HG03432 (cell line): ENCODE results near the gene SMG6.
"Not testable (repeated sequence)": the region's sequence is repeated elsewhere in the genome, so short reads cannot be mapped to it uniquely, and the experiment has no call there.

ENCODE experiments used
- ATAC-seq: cut with Tn5 transposase; IDR thresholded peaks from one replicate; pipeline ENCODE4 v1.9.1; 2021; ENCODE audit warnings: mild to moderate bottlenecking, moderate library complexity; ENCODE audit not compliant: unreplicated experiment

The SMG6 gene

GRCh38 chr17:2207815-2208515, 95.6 kb downstream of the SMG6 start:
- no peak for ATAC-seq

DNA sequence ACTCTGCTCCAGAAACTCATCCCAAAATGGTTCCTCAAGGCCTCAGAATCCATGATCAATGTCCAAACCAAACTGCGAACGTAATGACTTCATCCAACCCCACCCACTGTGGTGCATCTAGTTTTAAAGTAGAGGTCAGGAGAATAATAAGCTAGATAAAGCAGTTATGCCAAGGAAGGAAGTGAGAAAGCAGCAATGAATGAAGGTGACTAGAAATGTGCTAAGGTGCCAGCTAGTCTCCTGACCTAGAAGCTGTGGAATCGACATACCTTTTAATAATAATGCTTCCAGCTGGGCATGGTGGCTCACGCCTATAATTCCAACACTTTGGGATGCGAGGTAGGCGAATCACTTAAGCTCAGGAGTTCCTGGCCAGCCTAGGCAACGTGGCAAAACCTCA, 99.2 kb downstream of the SMG6 start:
- ATAC-seq: no peak

- ATAC-seq: no peak
Observed at GRCh38 chr17:2203818-2204217, 99.8 kb downstream of the SMG6 start.

GRCh38 chr17:2202996-2203575, 100.5 kb downstream of the SMG6 start:
- no peak for ATAC-seq

DNA sequence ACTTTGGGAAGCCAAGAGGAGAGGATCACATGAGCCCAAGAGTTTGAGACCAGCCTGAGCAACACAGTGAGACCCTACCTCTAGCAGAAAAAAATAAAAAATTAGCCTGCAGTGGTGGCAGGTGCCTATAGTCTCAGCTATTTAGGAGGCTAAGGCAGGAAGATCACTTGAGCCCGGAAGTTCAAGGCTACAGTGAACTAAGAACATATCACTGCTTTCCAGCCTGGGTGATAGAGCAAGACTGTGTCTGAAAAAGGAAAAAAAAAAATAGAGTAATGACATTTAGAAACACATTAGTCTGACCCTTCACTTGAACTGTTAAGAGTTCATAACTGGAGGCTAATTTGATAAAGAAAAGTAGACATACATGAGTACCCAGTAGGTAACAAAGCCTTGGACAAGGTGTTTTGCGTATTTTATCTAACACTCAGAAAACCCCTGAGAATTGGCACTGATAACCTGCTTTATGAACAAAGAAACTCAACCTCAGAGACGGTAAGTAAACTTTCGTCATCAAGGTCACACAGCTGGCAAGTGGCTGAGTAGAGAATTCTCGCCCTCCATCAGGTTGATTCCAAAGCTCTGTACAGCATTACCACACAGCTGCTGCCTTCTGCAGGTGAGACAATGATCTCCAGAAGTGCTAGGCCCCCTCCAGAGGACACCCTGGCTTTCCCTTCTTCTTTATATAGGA, 101.1 kb downstream of the SMG6 start:
- ATAC-seq: no peak

DNA sequence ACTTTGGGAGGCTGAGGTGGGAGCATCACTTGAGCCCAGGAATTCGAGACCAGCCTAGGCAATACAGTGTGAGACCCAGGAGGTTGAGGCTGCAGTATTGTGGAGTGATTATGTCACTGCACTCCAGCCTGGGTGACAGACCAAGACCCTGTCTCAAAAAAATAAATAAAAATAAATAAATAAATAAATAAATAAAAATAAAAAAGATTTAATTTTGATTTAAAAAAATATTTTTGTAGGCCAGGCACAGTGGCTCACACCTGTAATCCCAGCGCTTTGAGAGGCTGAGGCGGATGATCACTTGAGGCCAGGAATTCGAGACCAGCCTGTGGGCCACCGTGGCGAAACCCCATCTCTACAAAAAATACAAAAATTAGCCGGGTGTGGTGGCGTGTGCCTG, 104.2 kb downstream of the SMG6 start:
- not testable (repeated sequence) for ATAC-seq

GRCh38 chr17:2198927-2199326, 104.7 kb downstream of the SMG6 start:
- ATAC-seq: no peak

DNA sequence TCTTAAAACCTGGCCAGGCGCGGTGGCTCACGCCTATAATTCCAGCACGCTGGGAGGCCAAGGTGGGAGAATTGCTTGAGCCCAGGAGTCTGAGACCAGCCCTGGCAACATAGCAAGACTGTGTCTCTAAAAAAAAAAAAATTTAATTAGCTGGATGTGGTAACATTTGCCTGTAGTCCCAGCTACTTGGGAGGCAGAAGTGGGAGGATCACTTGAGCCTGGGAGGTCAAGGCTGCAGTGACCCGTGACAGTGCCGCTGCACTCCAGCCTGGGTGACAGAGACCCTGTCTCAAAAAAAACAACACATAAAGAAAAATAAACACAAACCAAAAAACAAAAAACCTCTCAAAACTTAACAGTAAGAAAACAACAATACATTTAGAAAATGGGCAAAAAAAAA, 106.3 kb downstream of the SMG6 start:
- ATAC-seq: no peak

- ATAC-seq: no peak
Observed at GRCh38 chr17:2195729-2196128, 107.9 kb downstream of the SMG6 start.

DNA sequence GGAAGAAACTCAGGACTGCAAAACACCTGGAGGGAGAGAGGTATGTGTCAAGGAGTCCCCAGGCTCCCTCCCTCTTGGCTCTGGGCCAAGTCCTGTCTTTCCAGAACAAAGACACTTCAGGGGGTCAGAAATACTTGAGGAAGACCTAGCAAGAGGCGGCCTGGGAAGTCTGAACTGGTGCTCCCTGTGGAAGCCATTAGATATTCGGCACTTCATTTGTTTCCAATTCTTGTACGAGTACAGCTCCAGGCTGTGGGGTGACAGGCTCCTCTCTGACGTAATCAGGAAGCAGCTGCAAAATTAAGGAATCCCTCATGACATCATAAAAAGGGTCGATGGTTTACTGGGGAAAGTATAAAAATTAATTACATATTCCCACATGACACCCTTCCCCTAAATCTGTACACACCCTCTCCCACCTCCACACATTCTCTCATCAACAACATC, 108.7 kb downstream of the SMG6 start:
- no peak for ATAC-seq

DNA sequence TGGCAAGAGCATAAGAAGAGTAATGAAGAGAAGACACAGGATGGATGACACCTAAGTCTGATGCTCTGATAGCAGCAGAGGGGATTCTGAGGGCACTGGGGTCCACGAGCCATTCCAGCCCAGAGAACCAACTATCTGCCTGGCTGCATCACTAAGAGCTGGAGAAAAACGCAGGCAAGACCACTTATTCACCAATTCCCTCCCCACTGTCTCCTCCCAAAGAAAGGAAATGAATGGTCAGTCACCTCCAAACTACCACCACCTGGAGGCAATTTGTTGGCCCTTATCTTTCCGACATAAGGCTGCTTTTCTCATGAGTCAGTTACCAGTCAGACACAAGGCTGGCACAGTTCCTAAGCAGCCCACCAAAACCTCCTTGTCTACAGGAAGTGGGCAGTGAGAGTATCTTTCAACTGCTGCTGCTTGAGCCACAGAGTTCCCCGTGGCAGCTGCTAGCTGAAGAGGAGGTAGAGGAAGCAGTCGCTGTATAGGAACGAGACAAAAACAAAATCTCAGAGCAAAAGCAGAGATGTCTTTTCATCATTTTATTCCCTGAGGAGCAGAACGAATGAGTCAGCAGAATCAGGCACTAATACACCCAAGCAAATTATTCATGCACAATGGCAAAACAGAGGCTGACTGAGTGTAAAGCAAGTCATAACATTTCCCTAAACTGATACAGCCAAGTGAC, 111.1 kb downstream of the SMG6 start:
- ATAC-seq: peak; percentile 60

- ATAC-seq: no peak
Observed at GRCh38 chr17:2191785-2192184, 111.8 kb downstream of the SMG6 start.

GRCh38 chr17:2191227-2191626, 112.4 kb downstream of the SMG6 start:
- ATAC-seq: no peak

- ATAC-seq: no peak
Observed at GRCh38 chr17:2190014-2190413, 113.6 kb downstream of the SMG6 start.

GRCh38 chr17:2188971-2189630, 114.5 kb downstream of the SMG6 start:
- ATAC-seq: no peak

- no peak for ATAC-seq
Observed at GRCh38 chr17:2187758-2188157, 115.8 kb downstream of the SMG6 start.

GRCh38 chr17:2186937-2187336, 116.6 kb downstream of the SMG6 start:
- no peak for ATAC-seq

GRCh38 chr17:2184993-2185931, 118.3 kb downstream of the SMG6 start:
- ATAC-seq: no peak

DNA sequence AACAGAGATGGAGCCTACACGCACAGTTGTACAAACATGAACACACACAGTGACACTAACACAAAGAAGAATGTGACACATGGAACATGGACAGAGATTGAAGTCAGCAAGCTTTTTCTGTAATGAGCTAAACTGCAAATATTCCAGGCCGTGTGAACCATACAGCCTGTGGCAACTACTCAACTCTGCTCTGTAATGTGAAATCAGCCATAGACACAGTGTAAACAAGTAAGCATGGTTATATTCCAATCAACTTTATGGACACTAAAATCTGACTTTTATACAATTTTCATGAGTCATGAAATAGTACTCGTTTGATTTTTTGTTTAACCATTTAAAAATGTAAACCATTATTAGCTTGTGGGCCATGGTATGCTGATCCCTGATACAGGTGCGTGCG, 120.2 kb downstream of the SMG6 start:
- ATAC-seq: no peak

- ATAC-seq: no peak
Observed at GRCh38 chr17:2181897-2182448, 121.6 kb downstream of the SMG6 start.
